MCF 10A (cell line): ENCODE data around the gene QSER1. TPM values are rescaled to one million over a fixed set of nuclear protein-coding genes. Genes with fewer than 3 reads are reported as not detected.
A peak's percentile ranks its signal among the peaks of the same experiment; 100 is the strongest.

Experiments used
- BruUV-seq: library from RNA; stranded (reverse); fragments of 400-500 nt; replicated peaks from 2 replicates; lab custom pipeline; 2021; lab: Mats Ljungman, UMichigan
- CTCF ChIA-PET: fragments of 300-600 bp; sonication (Branson Sonifier 250); formaldehyde crosslinking; extraction: SDS; loops from one replicate; lab custom pipeline; 2021; ENCODE audit warnings: antibody characterized with exemption, inconsistent platforms; lab: Yijun Ruan, JAX
- POLR2A ChIA-PET: fragments of 300-600, 350-650 bp; sonication (Branson Sonifier 250); formaldehyde crosslinking; extraction: SDS; loops from one replicate; lab custom pipeline; 2020; ENCODE audit warnings: antibody characterized with exemption, inconsistent platforms; lab: Yijun Ruan, JAX
- DNase-seq: peaks from one replicate; pipeline ENCODE4 v3.0.0-alpha.2; 2018; ENCODE audit not compliant: unreplicated experiment
- H3K27ac Mint-ChIP-seq: one replicate; pipeline ENCODE4 v1.8.0; 2022; ENCODE audit warnings: mild to moderate bottlenecking, low read depth, mixed read lengths; ENCODE audit not compliant: unreplicated experiment
- H3K27me3 Mint-ChIP-seq: one replicate; pipeline ENCODE4 v1.8.0; 2022; ENCODE audit warnings: mixed read lengths; ENCODE audit not compliant: insufficient read depth, unreplicated experiment
- H3K36me3 Mint-ChIP-seq: one replicate; pipeline ENCODE4 v1.8.0; 2022; ENCODE audit warnings: mild to moderate bottlenecking, moderate library complexity, mixed read lengths; ENCODE audit not compliant: insufficient read depth, unreplicated experiment
- H3K4me1 Mint-ChIP-seq: one replicate; pipeline ENCODE4 v1.8.0; 2022; ENCODE audit warnings: mixed read lengths; ENCODE audit not compliant: insufficient read depth, unreplicated experiment
- H3K4me3 Mint-ChIP-seq: one replicate; pipeline ENCODE4 v1.8.0; 2022; ENCODE audit warnings: mild to moderate bottlenecking, moderate library complexity, mixed read lengths; ENCODE audit not compliant: unreplicated experiment
- H3K9me3 Mint-ChIP-seq: one replicate; pipeline ENCODE4 v1.8.0; 2022; ENCODE audit warnings: mixed read lengths; ENCODE audit not compliant: unreplicated experiment
- CTCF ChIP-seq: fragments of 200-600 bp; IDR thresholded peaks from one replicate; pipeline ENCODE4 v1.8.0; 2022; ENCODE audit warnings: antibody characterized with exemption, mild to moderate bottlenecking; ENCODE audit not compliant: unreplicated experiment
- intact Hi-C: fragments of 100-400 bp; cut with micrococcal nuclease; formaldehyde crosslinking; loops from 2 replicates; pipeline ENCODE4 v1.14.1; 2022
- total RNA-seq: library from RNA; stranded (reverse); gene quantifications from 2 replicates; pipeline ENCODE4 v1.2.3, GENCODE V29; 2022

The QSER1 gene
- total RNA-seq, 1 experiment from 2014 or later = 39.3 TPM

GRCh38 chr11:32939866-32940265 lies 47.3 kb downstream of the QSER1 start:
- no peaks in the 10 kb centered on the region for H3K4me1 Mint-ChIP-seq
- no peaks in the 10 kb centered on the region for H3K9me3 Mint-ChIP-seq
- POLR2A ChIA-PET = interaction anchor here (0.8 kb wide), 1 partner anchor 15 kb away, joined by 3 read pairs; no protein-coding TSS in a partner anchor
- no peak for DNase-seq
- H3K27ac Mint-ChIP-seq = peak overlapping the region; percentile 63
- TF ChIP-seq CTCF = no peak
- no peaks in the 10 kb centered on the region for H3K27me3 Mint-ChIP-seq
- H3K4me3 Mint-ChIP-seq = no peak overlapping the region
- CTCF ChIA-PET = interaction anchor here (0.6 to 2.1 kb wide), 5 partner anchors 9 to 131 kb away, joined by 3 to 8 read pairs (median 3); no protein-coding TSS in a partner anchor
- H3K36me3 Mint-ChIP-seq = peaks cover 17% of the 10 kb centered on the region
- intact Hi-C loops = no loop called here
- BruUV-seq = no TSS peak

GRCh38 chr11:32940865-32941264 lies 48.3 kb downstream of the QSER1 start:
- no peak for TF ChIP-seq CTCF
- Mint-ChIP-seq H3K27ac (peak overlapping the region; percentile 63), H3K9me3 (no peaks in the 10 kb centered on the region), H3K4me1 (no peaks in the 10 kb centered on the region), H3K4me3 (no peak overlapping the region), H3K27me3 (no peaks in the 10 kb centered on the region), H3K36me3 (peaks cover 16% of the 10 kb centered on the region)
- intact Hi-C loops = no loop called here
- BruUV-seq = no TSS peak
- no peak for DNase-seq
- CTCF ChIA-PET = interaction anchor here (2.1 kb wide), 1 partner anchor 132 kb away, joined by 8 read pairs; no protein-coding TSS in a partner anchor
- POLR2A ChIA-PET = interaction anchor here (0.6 kb wide), 1 partner anchor 47 kb away, joined by 3 read pairs; no protein-coding TSS in a partner anchor

- peaks cover 11% of the 10 kb centered on the region for H3K36me3 Mint-ChIP-seq
- H3K9me3 Mint-ChIP-seq = no peaks in the 10 kb centered on the region
- H3K27ac Mint-ChIP-seq = peak overlapping the region; percentile 68
- ChIA-PET POLR2A (no interaction called here), CTCF (interaction anchor here (0.6 to 1.2 kb wide), 4 partner anchors 8 to 132 kb away, joined by 3 to 6 read pairs (median 4); no protein-coding TSS in a partner anchor)
- no TSS peak for BruUV-seq
- TF ChIP-seq CTCF = no peak
- intact Hi-C loops = no loop called here
- H3K4me3 Mint-ChIP-seq = peak overlapping the region; percentile 10
- H3K27me3 Mint-ChIP-seq = no peaks in the 10 kb centered on the region
- DNase-seq = no peak
- H3K4me1 Mint-ChIP-seq = peaks cover 9% of the 10 kb centered on the region
Measured at GRCh38 chr11:32947978-32948377, 55.4 kb downstream of the QSER1 start.

- intact Hi-C loops = no loop called here
- no peak for TF ChIP-seq CTCF
- Mint-ChIP-seq H3K27me3 (no peaks in the 10 kb centered on the region), H3K9me3 (no peaks in the 10 kb centered on the region), H3K36me3 (peaks cover 11% of the 10 kb centered on the region), H3K27ac (no peak overlapping the region), H3K4me3 (no peak overlapping the region), H3K4me1 (peaks cover 9% of the 10 kb centered on the region)
- ChIA-PET POLR2A (interaction anchor here (1.0 to 1.5 kb wide), 2 partner anchors 57 to 90 kb away, joined by 3 read pairs; partner anchors contain the start of gene TCP11L1), CTCF (interaction anchor here (0.9 kb wide), 1 partner anchor 141 kb away, joined by 3 read pairs; no protein-coding TSS in a partner anchor)
- BruUV-seq = no TSS peak
- DNase-seq = no peak
Measured at GRCh38 chr11:32949739-32950138, 57.1 kb downstream of the QSER1 start.
